NCI-H1105 treated with DMSO at 0.1 percent for 48 hours (cell line): Measurements from ENCODE around the gene NXPE3.

Experiments
- DNase-seq: peaks from one replicate; lab custom pipeline; 2025; lab: John Stamatoyannopoulos, UW

NXPE3 gene

GRCh38 chr3:101829437-101829830 lies 50.4 kb downstream of the NXPE3 start:
- DNase-seq: no peak

GRCh38 chr3:101829874-101830273 lies 50.9 kb downstream of the NXPE3 start:
- no peak for DNase-seq

GRCh38 chr3:101833446-101833974 lies 54.5 kb downstream of the NXPE3 start:
- no peak for DNase-seq

- DNase-seq: no peak
Observed at GRCh38 chr3:101835676-101836075, 56.7 kb downstream of the NXPE3 start.

GRCh38 chr3:101836160-101836559 lies 57.1 kb downstream of the NXPE3 start:
- no peak for DNase-seq

DNA sequence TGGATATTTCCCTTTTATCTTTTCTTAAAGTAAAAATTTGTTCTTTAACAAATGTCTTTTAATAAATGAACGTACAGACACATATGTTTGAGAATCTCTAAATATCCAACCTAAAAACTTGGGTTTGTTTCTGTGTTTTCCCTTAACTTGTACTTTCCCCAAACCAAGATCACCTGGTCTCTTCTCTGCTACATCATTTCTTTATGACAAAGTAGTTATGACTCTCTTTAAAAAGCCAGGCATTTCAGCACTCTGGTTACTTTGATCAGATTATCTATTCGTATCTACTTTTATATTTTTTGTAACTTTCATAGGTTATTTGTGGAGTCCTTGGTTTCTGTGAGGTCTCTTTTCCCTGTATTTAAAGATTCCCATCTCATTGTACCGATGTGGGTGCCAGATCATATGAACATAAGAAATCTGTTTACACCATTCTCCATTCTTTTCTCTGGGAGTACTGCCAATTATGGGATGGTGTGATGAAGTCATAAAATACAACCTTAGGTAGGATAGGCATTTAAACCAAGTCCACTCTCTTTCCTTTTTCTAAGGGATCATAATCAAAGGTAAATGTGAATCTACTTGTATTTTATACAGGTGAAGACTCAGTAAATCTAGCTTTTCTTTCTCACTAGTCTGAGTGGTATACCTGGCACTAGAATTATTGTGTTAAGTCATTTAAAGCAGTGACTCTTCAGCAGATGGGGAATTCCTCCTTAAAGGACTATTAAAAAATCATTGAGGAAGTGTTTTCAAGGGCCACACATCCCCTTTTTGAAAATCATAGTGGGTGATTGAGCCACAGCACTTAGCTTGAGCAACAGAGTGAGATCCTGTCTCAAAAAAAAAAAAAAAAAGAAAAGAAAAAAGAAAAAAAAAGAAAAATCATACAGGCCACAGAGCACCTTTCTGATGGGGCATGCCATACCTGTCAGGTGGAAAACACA lies 57.9 kb downstream of the NXPE3 start:
- peak; percentile 35 for DNase-seq

- DNase-seq: no peak
Observed at GRCh38 chr3:101838691-101839090, 59.7 kb downstream of the NXPE3 start.

GRCh38 chr3:101840066-101840465 lies 61.1 kb downstream of the NXPE3 start:
- no peak for DNase-seq

DNA sequence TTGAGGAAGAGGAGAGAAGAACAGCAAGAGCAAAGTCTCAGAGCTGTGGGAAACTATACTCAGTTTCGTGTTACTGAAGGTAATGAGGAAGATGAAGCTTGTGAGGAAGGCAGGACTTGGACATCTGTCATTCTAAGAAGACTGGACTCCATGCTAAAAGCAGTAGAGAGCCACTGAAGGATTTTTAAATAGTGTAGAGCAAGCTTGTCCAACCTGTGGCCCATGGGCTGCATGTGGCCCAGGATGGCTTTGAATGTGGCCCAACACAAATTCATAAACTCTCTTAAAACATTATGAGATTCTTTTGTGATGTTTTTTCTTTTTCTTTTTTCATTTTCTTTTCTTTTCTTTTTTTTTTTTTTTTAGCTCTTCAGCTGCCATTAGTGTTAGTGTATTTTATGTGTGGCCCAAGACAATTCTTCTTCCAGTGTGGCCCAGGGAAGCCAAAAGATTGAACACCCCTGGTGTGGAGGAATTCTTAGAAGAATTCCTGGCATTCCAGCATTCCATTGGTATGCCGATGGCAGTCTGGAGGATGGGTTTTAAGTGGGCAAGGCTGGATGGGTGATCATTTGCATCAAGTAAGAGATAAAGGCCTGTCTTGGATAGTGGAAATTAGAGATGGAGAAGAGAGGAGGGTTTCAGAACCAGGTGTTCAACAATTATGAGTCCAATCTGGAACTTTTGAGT lies 63.4 kb downstream of the NXPE3 start:
- no peak for DNase-seq

DNA sequence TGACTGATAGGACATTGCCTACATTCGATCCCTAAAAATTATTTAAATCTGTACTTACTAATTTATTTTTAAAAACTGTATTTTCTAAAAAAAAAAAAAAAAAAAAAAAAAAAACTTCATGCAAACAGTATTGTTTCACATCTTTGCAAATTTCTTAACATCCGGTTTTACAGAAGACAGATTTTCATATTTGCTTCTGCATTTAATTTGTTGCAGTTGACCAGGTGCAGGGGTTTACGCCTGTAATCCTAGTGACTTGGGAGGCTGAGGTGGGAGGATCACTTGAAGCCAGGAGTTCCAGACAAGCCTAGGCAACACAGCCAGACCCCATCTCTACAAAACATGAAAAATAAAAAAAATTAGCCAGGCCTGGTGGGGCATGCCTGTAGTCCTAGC lies 63.9 kb downstream of the NXPE3 start:
- no peak for DNase-seq

DNA sequence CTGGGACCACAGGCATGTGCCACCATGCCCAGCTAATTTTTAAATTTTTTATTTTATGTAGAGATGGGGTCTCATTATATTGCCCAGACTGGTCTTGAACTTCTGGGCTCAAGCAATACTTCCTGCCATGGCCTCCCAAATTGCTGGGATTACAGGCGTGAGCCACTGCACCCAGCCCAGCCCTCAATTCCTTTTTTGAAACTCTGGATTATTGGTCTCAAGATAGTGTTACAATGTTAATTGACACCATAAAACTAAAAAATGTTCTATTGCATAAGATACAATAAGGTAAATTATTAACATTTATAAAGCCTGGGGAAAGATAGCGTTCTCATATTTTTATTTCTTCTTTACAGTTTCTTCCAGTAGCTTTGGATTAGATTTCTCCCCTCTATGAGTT lies 66.4 kb downstream of the NXPE3 start:
- DNase-seq: no peak

DNA sequence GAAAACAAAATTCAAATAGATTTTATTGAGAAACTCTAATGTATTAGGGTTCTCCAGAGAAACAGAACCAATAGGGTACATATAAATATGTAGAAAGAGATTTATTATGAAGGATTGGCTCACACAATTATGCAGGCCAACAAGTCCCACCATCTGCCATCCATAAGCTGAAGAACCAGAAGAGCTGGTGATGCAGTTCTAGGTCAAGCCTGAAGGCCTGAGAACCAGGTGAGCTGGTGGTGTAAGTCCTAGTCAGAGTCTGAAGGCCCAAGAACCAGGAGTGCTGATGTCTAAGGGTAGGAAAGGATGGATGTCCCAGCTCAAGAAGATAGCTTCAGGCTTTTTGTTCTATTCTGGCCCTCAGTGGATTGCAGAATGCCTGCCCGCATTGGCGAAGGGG lies 67.7 kb downstream of the NXPE3 start:
- no peak for DNase-seq

- no peak for DNase-seq
Observed at GRCh38 chr3:101847328-101847727, 68.3 kb downstream of the NXPE3 start.

GRCh38 chr3:101848326-101848725 lies 69.3 kb downstream of the NXPE3 start:
- no peak for DNase-seq

DNA sequence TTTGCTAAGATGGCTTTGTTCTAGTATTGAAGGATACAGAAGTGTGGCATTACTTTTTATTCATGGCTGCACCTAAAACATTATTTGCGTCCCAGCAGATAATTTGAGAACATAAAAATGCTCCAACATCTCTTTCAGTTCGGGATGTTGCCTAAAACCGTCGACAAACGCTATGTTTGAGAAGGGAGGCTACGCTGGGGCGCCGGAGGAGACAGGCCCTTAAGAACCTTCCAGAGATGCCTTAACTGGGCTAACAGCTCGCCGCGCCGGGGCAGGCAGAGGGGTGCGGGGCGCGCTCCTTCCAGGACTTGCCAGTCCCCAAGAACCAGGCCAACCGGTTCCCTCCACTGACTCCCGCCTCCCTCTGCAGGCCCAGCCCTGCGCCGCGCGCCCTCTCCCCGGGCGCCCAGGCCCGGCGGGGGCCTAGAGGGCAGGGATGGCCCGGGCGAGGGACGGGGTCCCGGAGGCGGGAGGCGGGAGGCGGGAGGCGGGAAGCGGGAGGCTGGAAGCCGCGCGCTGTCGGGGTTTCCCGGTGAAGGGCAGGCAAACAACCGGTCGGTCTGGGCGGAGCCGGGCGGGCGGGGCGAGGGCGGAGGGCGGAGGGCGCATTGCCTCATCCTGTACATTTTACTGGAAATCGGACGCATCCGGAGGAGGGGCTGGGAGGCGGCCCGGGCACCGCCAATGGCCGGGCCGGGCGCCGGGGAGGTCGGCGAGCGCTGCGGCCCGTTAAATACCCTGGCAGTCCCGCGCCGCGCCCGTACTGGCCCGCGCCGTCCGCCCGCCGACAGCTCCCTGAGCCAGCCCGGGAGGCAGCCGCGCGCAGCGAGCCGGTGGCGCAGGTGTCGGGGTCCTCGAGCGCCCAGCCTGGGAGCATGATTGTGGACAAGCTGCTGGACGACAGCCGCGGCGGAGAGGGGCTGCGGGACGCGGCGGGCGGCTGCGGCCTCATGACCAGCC lies 70.0 kb downstream of the NXPE3 start, which contains the start of gene NFKBIZ:
Gene NFKBIZ (plus strand): TSS at position 761 of the 960 bp plus-strand sequence. CDS start 115 bp downstream, at position 876.
- DNase-seq: peak; percentile 76

GRCh38 chr3:101849714-101850245 lies 70.8 kb downstream of the NXPE3 start:
- peak; percentile 52 for DNase-seq

GRCh38 chr3:101850246-101851051 lies 71.4 kb downstream of the NXPE3 start:
- no peak for DNase-seq

DNA sequence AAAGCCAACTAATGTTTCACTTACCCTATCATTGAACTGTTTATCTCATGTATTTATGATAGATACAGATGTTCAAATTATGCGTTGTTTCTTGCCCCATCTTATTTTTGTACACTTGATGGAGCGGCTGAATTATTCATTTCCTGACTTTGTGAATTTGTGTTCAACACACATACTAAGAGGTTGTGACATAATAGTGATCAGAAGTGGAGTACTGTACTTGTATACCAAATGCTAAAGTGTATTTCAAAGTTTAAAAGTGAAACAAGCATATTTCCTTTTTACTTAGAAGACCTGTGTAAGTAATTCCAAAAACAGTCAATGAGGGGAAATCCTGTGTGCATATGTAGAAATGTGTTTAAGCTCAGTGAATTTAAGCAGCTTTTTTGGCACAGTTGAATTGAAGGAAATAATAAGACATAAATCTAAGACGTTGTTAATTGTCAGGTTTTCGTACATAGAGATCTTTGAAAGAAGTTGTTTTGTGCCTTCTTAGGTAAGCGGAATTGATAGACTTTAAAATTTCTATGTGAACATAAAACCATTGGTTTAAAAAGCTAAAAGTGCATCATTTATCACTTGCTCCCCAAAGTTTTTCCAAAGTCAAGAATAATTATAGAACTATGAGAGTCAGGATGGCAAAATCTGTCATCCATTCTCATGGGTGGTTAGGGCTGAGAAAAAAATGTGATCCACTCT lies 72.2 kb downstream of the NXPE3 start:
- no peak for DNase-seq

DNA sequence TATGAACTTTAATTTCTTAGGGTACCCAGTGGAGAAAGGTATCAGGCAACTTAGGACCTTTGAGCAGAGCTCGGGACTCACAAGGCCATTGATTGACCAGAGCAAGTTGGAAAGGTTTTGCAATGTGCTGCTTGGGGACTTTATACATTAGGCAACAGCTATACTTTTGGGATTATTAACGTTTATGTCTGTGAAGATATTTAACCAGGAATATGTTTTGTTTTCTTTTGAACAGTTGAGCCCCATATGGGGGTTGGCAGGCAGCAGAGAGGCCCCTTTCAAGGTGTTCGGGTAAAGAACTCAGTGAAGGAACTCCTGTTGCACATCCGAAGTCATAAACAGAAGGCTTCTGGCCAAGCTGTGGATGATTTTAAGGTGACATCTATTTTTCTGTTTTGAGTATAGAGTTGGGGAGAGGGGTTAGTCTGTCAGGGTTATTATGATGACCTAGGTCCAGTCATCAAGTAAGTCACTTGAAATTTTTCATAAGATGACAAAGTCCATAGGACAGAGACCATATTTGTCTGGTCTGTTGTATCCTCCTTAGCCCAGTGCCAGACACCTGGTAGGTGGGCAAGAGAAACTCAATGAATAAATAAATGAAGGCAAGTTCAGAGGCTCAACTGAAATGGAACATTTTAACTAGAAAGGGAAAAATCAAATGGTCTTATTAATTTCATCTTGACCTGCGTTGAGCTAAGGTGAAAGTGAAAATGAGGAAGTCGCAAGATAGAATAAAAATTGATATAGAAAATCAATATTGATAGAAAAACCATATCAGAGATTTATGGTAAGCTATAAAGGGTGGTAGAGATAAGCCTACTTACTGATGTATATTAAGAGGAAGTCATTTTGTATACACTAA lies 73.1 kb downstream of the NXPE3 start:
- DNase-seq: no peak
